HepG2 (cell line): ENCODE data around the gene TFF1. TPM values are rescaled to one million over a fixed set of nuclear protein-coding genes. Genes with fewer than 3 reads are reported as not detected.
A peak's percentile ranks its signal among the peaks of the same experiment; 100 is the strongest.

Source experiments
- ARNTL ChIP-seq: sonication (generic); formaldehyde crosslinking; IDR thresholded peaks from 2 replicates; pipeline ENCODE4 v1.4.0; 2020; ENCODE audit warnings: mild to moderate bottlenecking, missing genetic modification reagents
- ASH2L ChIP-seq: fragments of 300-600, 200-600 bp; sonication (generic); IDR thresholded peaks from 2 replicates; pipeline ENCODE4 v1.7.0; 2017; ENCODE audit warnings: low read depth, mild to moderate bottlenecking, moderate library complexity, mixed read lengths, low read length; ENCODE audit not compliant: insufficient read length
- HNRNPH1 ChIP-seq: fragments of 200-400 bp; formaldehyde crosslinking; optimal IDR thresholded peaks from 2 replicates; pipeline ENCODE3; 2017; ENCODE audit warnings: mild to moderate bottlenecking, low read depth, low read length
- JUND ChIP-seq: sonication (generic); formaldehyde crosslinking; IDR thresholded peaks from 2 replicates; pipeline ENCODE4 v1.8.0; 2022; ENCODE audit warnings: mild to moderate bottlenecking, missing genetic modification reagents
- MTF2 ChIP-seq: sonication (generic); formaldehyde crosslinking; IDR thresholded peaks from 2 replicates; pipeline ENCODE4 v1.5.0; 2020; ENCODE audit warnings: missing genetic modification reagents, borderline replicate concordance
- PHF21A ChIP-seq: sonication (generic); formaldehyde crosslinking; IDR thresholded peaks from 2 replicates; pipeline ENCODE4 v1.5.0; 2020; ENCODE audit warnings: mild to moderate bottlenecking, missing genetic modification reagents
- POLR2AphosphoS5 ChIP-seq: IDR thresholded peaks from 2 replicates; pipeline ENCODE4 v1.6.1; 2012; ENCODE audit warnings: low read depth, low read length
- PRDM15 ChIP-seq: sonication (generic); formaldehyde crosslinking; IDR thresholded peaks from 2 replicates; pipeline ENCODE4 v1.4.0; 2020; ENCODE audit warnings: missing genetic modification reagents
- SOX6 ChIP-seq, 2 experiments: fragments of 450-650 bp in 1 of 2; sonication (generic) in 1 of 2; formaldehyde crosslinking in 1 of 2; IDR thresholded peaks; 2 replicates each; pipeline versions ENCODE4 v1.4.0 to v1.6.1; 2017 to 2020; ENCODE audit warnings: antibody characterized with exemption in 1 of 2, mild to moderate bottlenecking in 1 of 2, missing genetic modification reagents in 1 of 2
- ZBTB8A ChIP-seq: sonication (generic); formaldehyde crosslinking; IDR thresholded peaks from 2 replicates; pipeline ENCODE4 v1.4.0; 2020; ENCODE audit warnings: mild to moderate bottlenecking, low read depth, missing genetic modification reagents, borderline replicate concordance
- ZFP90 ChIP-seq: sonication (generic); formaldehyde crosslinking; IDR thresholded peaks from 2 replicates; pipeline ENCODE4 v1.8.0; 2022; ENCODE audit warnings: missing genetic modification reagents, mild to moderate bottlenecking, inconsistent platforms, borderline replicate concordance
- ZNF274 ChIP-seq: sonication (generic); formaldehyde crosslinking; IDR thresholded peaks from 2 replicates; pipeline ENCODE4 v1.5.1; 2020; ENCODE audit warnings: mild to moderate bottlenecking, missing genetic modification reagents
- ZNF615 ChIP-seq: sonication (generic); formaldehyde crosslinking; IDR thresholded peaks from 2 replicates; pipeline ENCODE4 v1.5.0; 2020; ENCODE audit warnings: mild to moderate bottlenecking, missing genetic modification reagents, borderline replicate concordance
- ZSCAN22 ChIP-seq: sonication (generic); formaldehyde crosslinking; IDR thresholded peaks from 2 replicates; pipeline ENCODE4 v1.4.0; 2020; ENCODE audit warnings: mild to moderate bottlenecking, missing genetic modification reagents
- polyA plus RNA-seq, 8 experiments: library from polyadenylated mRNA; depleted of rRNA in 3 of 8; stranded (reverse) in 7 of 8; unstranded in 1 of 8; fragments of >200 nt; fragmentation: Illumina TruSeq in 4 of 8; extraction: Trizol in 4 of 8; gene quantifications; 2 replicates each; pipeline versions ENCODE4 v1.2.1 to v1.2.3, GENCODE V29; 2011 to 2016; ENCODE audit warnings: low read depth in 4 of 8, missing spikeins in 1 of 8, mixed read lengths in 1 of 8; ENCODE audit not compliant: insufficient read depth in 1 of 8
- total RNA-seq, 5 experiments: library from RNA; depleted of rRNA; stranded (reverse); fragments of >200 nt; fragmentation: Illumina TruSeq; extraction: Trizol; gene quantifications; 2 replicates each; pipeline ENCODE4 v1.2.3, GENCODE V29; 2016; ENCODE audit warnings: low read depth in 1 of 5
- TF ChIP-seq, protein P1 (sequence below): sonication (generic); formaldehyde crosslinking; IDR thresholded peaks from 2 replicates; pipeline ENCODE4 v1.4.0; 2020; ENCODE audit warnings: missing genetic modification reagents
- TF ChIP-seq, protein P2 (sequence below): conservative IDR thresholded peaks from 2 replicates; pipeline ENCODE4 v1.6.1; 2018; ENCODE audit warnings: missing genetic modification reagents
- TF ChIP-seq, protein P3 (sequence below): IDR thresholded peaks from 2 replicates; pipeline ENCODE4 v1.4.0; 2020; ENCODE audit warnings: mild to moderate bottlenecking, missing genetic modification reagents

Gene TFF1
- total and polyA plus RNA-seq, 2 of the 13 experiments (the other 11 are each of a cell fraction or from before 2014, with no cell fraction given): 0.24 to 19.4 TPM

GRCh38 chr21:42389449-42389835, 23.1 kb upstream of the TFF1 start (continued):
- TF ChIP-seq, protein P1, sequence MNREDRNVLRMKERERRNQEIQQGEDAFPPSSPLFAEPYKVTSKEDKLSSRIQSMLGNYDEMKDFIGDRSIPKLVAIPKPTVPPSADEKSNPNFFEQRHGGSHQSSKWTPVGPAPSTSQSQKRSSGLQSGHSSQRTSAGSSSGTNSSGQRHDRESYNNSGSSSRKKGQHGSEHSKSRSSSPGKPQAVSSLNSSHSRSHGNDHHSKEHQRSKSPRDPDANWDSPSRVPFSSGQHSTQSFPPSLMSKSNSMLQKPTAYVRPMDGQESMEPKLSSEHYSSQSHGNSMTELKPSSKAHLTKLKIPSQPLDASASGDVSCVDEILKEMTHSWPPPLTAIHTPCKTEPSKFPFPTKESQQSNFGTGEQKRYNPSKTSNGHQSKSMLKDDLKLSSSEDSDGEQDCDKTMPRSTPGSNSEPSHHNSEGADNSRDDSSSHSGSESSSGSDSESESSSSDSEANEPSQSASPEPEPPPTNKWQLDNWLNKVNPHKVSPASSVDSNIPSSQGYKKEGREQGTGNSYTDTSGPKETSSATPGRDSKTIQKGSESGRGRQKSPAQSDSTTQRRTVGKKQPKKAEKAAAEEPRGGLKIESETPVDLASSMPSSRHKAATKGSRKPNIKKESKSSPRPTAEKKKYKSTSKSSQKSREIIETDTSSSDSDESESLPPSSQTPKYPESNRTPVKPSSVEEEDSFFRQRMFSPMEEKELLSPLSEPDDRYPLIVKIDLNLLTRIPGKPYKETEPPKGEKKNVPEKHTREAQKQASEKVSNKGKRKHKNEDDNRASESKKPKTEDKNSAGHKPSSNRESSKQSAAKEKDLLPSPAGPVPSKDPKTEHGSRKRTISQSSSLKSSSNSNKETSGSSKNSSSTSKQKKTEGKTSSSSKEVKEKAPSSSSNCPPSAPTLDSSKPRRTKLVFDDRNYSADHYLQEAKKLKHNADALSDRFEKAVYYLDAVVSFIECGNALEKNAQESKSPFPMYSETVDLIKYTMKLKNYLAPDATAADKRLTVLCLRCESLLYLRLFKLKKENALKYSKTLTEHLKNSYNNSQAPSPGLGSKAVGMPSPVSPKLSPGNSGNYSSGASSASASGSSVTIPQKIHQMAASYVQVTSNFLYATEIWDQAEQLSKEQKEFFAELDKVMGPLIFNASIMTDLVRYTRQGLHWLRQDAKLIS (CRISPR knock-in tag): no peak
- TF ChIP-seq HNRNPH1 (no peak), ZNF274 (CRISPR knock-in tag) (no peak), ARNTL (CRISPR knock-in tag) (no peak), ZNF615 (no peak), ZSCAN22 (no peak), PRDM15 (CRISPR knock-in tag) (no peak), MTF2 (no peak), PHF21A (CRISPR knock-in tag) (peak; percentile 44; the same call in 1 of the 2 replicates), POLR2AphosphoS5 (no peak), ZBTB8A (CRISPR knock-in tag) (no peak), SOX6 (IDR thresholded peaks at IDR 0.05) (no peak), SOX6 (CRISPR knock-in tag; IDR thresholded peaks at IDR 0.05) (peak; percentile 84), ASH2L (peak; percentile 45), ZFP90 (CRISPR knock-in tag) (no peak), JUND (CRISPR knock-in tag) (no peak)
- TF ChIP-seq, protein P2, sequence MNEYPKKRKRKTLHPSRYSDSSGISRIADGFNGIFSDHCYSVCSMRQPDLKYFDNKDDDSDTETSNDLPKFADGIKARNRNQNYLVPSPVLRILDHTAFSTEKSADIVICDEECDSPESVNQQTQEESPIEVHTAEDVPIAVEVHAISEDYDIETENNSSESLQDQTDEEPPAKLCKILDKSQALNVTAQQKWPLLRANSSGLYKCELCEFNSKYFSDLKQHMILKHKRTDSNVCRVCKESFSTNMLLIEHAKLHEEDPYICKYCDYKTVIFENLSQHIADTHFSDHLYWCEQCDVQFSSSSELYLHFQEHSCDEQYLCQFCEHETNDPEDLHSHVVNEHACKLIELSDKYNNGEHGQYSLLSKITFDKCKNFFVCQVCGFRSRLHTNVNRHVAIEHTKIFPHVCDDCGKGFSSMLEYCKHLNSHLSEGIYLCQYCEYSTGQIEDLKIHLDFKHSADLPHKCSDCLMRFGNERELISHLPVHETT: no peak
- TF ChIP-seq, protein P3, sequence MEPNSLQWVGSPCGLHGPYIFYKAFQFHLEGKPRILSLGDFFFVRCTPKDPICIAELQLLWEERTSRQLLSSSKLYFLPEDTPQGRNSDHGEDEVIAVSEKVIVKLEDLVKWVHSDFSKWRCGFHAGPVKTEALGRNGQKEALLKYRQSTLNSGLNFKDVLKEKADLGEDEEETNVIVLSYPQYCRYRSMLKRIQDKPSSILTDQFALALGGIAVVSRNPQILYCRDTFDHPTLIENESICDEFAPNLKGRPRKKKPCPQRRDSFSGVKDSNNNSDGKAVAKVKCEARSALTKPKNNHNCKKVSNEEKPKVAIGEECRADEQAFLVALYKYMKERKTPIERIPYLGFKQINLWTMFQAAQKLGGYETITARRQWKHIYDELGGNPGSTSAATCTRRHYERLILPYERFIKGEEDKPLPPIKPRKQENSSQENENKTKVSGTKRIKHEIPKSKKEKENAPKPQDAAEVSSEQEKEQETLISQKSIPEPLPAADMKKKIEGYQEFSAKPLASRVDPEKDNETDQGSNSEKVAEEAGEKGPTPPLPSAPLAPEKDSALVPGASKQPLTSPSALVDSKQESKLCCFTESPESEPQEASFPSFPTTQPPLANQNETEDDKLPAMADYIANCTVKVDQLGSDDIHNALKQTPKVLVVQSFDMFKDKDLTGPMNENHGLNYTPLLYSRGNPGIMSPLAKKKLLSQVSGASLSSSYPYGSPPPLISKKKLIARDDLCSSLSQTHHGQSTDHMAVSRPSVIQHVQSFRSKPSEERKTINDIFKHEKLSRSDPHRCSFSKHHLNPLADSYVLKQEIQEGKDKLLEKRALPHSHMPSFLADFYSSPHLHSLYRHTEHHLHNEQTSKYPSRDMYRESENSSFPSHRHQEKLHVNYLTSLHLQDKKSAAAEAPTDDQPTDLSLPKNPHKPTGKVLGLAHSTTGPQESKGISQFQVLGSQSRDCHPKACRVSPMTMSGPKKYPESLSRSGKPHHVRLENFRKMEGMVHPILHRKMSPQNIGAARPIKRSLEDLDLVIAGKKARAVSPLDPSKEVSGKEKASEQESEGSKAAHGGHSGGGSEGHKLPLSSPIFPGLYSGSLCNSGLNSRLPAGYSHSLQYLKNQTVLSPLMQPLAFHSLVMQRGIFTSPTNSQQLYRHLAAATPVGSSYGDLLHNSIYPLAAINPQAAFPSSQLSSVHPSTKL (CRISPR knock-in tag): peak; percentile 62
